HepG2 (cell line): ENCODE measurements around the gene IGLON5. TPM values are rescaled to one million over a fixed set of nuclear protein-coding genes. Genes with fewer than 3 reads are reported as not detected.

Experiments used
- CC2D1A ChIP-seq: sonication (generic); formaldehyde crosslinking; IDR thresholded peaks from 2 replicates; pipeline ENCODE4 v1.8.1; 2023; ENCODE audit warnings: mild to moderate bottlenecking, missing genetic modification reagents
- ERF ChIP-seq: IDR thresholded peaks from 2 replicates; pipeline ENCODE4 v1.6.1; 2018; ENCODE audit warnings: missing biosample characterization, missing genetic modification reagents
- HOXA5 ChIP-seq: sonication (generic); formaldehyde crosslinking; IDR thresholded peaks from 2 replicates; pipeline ENCODE4 v1.4.0; 2020; ENCODE audit warnings: missing genetic modification reagents
- IKZF1 ChIP-seq: fragments of 450-650 bp; IDR thresholded peaks from 2 replicates; pipeline ENCODE4 v1.7.1; 2016
- JUN ChIP-seq: sonication (generic); formaldehyde crosslinking; IDR thresholded peaks from 2 replicates; pipeline ENCODE4 v1.4.0; 2020; ENCODE audit warnings: mild to moderate bottlenecking, missing genetic modification reagents
- MED13 ChIP-seq: sonication (generic); formaldehyde crosslinking; IDR thresholded peaks from 2 replicates; pipeline ENCODE4 v1.5.0; 2020; ENCODE audit warnings: missing genetic modification reagents
- MXD4 ChIP-seq: IDR thresholded peaks from 2 replicates; pipeline ENCODE4 v1.6.1; 2016; ENCODE audit warnings: mild to moderate bottlenecking, missing biosample characterization, missing genetic modification reagents
- NFATC3 ChIP-seq: sonication (generic); formaldehyde crosslinking; IDR thresholded peaks from 2 replicates; pipeline ENCODE4 v1.5.1; 2020; ENCODE audit warnings: mild to moderate bottlenecking, missing genetic modification reagents
- NR2F6 ChIP-seq, 2 experiments: IDR thresholded peaks; 2 replicates each; pipeline ENCODE4 v1.6.1; 2016; ENCODE audit warnings: antibody characterized with exemption in 1 of 2, mild to moderate bottlenecking in 1 of 2
- SETDB1 ChIP-seq: sonication (generic); formaldehyde crosslinking; IDR thresholded peaks from 2 replicates; pipeline ENCODE4 v1.5.1; 2020; ENCODE audit warnings: missing genetic modification reagents, mild to moderate bottlenecking, borderline replicate concordance
- SKI ChIP-seq: fragments of 450-650 bp; IDR thresholded peaks from one replicate; pipeline ENCODE4 v1.6.1; 2018; ENCODE audit warnings: mild to moderate bottlenecking; ENCODE audit not compliant: partially characterized antibody
- SP1 ChIP-seq, 2 experiments: fragments of 450-650 bp in 1 of 2; sonication (generic) in 1 of 2; formaldehyde crosslinking in 1 of 2; IDR thresholded peaks; 2 replicates each; pipeline versions ENCODE4 v1.4.0 to v1.6.1; 2016 to 2020; ENCODE audit warnings: missing genetic modification reagents in 1 of 2
- SRSF1 ChIP-seq: fragments of 200-400 bp; formaldehyde crosslinking; optimal IDR thresholded peaks from 2 replicates; pipeline ENCODE3; 2017; ENCODE audit warnings: mild to moderate bottlenecking, low read depth, low read length, moderate library complexity
- ZFP41 ChIP-seq: sonication (generic); formaldehyde crosslinking; IDR thresholded peaks from 2 replicates; pipeline ENCODE4 v1.4.0; 2020; ENCODE audit warnings: mild to moderate bottlenecking, missing genetic modification reagents, borderline replicate concordance
- ZNF10 ChIP-seq: sonication (generic); formaldehyde crosslinking; IDR thresholded peaks from 2 replicates; pipeline ENCODE4 v1.4.0; 2020; ENCODE audit warnings: mild to moderate bottlenecking, low read depth, missing genetic modification reagents, borderline replicate concordance
- ZNF3 ChIP-seq: IDR thresholded peaks from 2 replicates; pipeline ENCODE4 v1.7.0; 2017; ENCODE audit warnings: inconsistent platforms
- ZNF709 ChIP-seq: sonication (generic); formaldehyde crosslinking; IDR thresholded peaks from 2 replicates; pipeline ENCODE4 v1.5.0; 2020; ENCODE audit warnings: mild to moderate bottlenecking, missing genetic modification reagents
- ZNF839 ChIP-seq: sonication (generic); formaldehyde crosslinking; IDR thresholded peaks from 2 replicates; pipeline ENCODE4 v1.4.0; 2020; ENCODE audit warnings: missing genetic modification reagents, mild to moderate bottlenecking, borderline replicate concordance
- ZNF841 ChIP-seq: sonication (generic); formaldehyde crosslinking; IDR thresholded peaks from 2 replicates; pipeline ENCODE4 v1.8.1; 2023; ENCODE audit warnings: missing genetic modification reagents, borderline replicate concordance
- polyA plus RNA-seq, 8 experiments: library from polyadenylated mRNA; depleted of rRNA in 3 of 8; stranded (reverse) in 7 of 8; unstranded in 1 of 8; fragments of >200 nt; fragmentation: Illumina TruSeq in 4 of 8; extraction: Trizol in 4 of 8; gene quantifications; 2 replicates each; pipeline versions ENCODE4 v1.2.1 to v1.2.3, GENCODE V29; 2011 to 2016; ENCODE audit warnings: low read depth in 4 of 8, missing spikeins in 1 of 8, mixed read lengths in 1 of 8; ENCODE audit not compliant: insufficient read depth in 1 of 8
- total RNA-seq, 5 experiments: library from RNA; depleted of rRNA; stranded (reverse); fragments of >200 nt; fragmentation: Illumina TruSeq; extraction: Trizol; gene quantifications; 2 replicates each; pipeline ENCODE4 v1.2.3, GENCODE V29; 2016; ENCODE audit warnings: low read depth in 1 of 5
- TF ChIP-seq, protein P1 (sequence below): sonication (generic); formaldehyde crosslinking; IDR thresholded peaks from 2 replicates; pipeline ENCODE4 v1.9.0; 2022; ENCODE audit warnings: missing genetic modification reagents, mild to moderate bottlenecking, borderline replicate concordance
- TF ChIP-seq, protein P2 (sequence below): sonication (generic); formaldehyde crosslinking; IDR thresholded peaks from 2 replicates; pipeline ENCODE4 v1.4.0; 2020; ENCODE audit warnings: missing genetic modification reagents
- TF ChIP-seq, protein P3 (sequence below): sonication (generic); formaldehyde crosslinking; IDR thresholded peaks from 2 replicates; pipeline ENCODE4 v1.8.1; 2023; ENCODE audit warnings: mild to moderate bottlenecking, missing genetic modification reagents, borderline replicate concordance
- TF ChIP-seq, protein P4 (sequence below): sonication (generic); formaldehyde crosslinking; IDR thresholded peaks from 2 replicates; pipeline ENCODE4 v1.5.0; 2020; ENCODE audit warnings: missing genetic modification reagents

IGLON5 gene
- total and polyA plus RNA-seq, 2 of the 13 experiments (the other 11 are each of a cell fraction or from before 2014, with no cell fraction given), result 0.04 to 5.7 TPM

DNA sequence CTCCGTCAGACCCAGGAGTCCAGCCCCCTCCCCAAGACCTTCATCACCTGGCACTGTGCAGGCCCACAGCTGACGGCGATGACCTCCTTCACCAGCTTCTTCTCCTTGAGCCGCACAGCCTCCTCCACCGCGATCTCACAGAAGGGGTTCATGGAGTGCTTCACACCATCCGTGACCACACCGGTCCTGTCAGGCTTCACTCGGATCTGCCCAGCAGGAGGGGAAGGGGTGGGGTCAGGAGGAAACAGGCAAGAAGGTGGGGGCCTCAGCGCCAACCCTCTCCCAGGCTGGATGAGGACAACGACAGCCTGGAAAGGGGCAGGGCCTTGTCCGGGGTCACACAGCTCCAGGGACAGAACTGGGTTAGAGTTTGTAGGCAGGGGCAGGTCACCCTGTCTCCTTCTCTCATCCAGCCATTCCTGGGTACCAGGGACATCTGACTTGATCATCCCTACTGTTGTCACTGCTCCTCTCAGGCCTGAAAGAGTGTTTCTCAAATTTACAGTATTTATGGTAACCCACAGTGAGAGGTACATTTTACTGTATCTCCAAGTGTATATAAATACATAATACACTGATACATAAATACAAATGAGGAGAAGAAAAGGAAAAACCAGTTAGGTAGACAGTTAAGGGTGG is 42.8 kb downstream of the IGLON5 start (continued):
- TF ChIP-seq, protein P1, sequence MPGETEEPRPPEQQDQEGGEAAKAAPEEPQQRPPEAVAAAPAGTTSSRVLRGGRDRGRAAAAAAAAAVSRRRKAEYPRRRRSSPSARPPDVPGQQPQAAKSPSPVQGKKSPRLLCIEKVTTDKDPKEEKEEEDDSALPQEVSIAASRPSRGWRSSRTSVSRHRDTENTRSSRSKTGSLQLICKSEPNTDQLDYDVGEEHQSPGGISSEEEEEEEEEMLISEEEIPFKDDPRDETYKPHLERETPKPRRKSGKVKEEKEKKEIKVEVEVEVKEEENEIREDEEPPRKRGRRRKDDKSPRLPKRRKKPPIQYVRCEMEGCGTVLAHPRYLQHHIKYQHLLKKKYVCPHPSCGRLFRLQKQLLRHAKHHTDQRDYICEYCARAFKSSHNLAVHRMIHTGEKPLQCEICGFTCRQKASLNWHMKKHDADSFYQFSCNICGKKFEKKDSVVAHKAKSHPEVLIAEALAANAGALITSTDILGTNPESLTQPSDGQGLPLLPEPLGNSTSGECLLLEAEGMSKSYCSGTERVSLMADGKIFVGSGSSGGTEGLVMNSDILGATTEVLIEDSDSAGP (CRISPR knock-in tag), result peak; percentile 60; the same call in 1 of the 2 replicates
- no peak for TF ChIP-seq HOXA5
- TF ChIP-seq ZFP41 (CRISPR knock-in tag), result no peak
- TF ChIP-seq ZNF3 (CRISPR knock-in tag), result no peak; the same call in 1 of the 2 replicates
- no peak for TF ChIP-seq SP1 (IDR thresholded peaks at IDR 0.05)
- TF ChIP-seq SP1 (CRISPR knock-in tag; IDR thresholded peaks at IDR 0.05), result peak; percentile 38; the same call in 1 of the 2 replicates
- TF ChIP-seq CC2D1A (CRISPR knock-in tag), result 0 out of 2 replicates have a peak, but pooled peaks have one; percentile 33
- no peak for TF ChIP-seq SRSF1
- no peak for TF ChIP-seq ZNF841 (CRISPR knock-in tag)
- TF ChIP-seq MED13, result no peak
- TF ChIP-seq, protein P2, sequence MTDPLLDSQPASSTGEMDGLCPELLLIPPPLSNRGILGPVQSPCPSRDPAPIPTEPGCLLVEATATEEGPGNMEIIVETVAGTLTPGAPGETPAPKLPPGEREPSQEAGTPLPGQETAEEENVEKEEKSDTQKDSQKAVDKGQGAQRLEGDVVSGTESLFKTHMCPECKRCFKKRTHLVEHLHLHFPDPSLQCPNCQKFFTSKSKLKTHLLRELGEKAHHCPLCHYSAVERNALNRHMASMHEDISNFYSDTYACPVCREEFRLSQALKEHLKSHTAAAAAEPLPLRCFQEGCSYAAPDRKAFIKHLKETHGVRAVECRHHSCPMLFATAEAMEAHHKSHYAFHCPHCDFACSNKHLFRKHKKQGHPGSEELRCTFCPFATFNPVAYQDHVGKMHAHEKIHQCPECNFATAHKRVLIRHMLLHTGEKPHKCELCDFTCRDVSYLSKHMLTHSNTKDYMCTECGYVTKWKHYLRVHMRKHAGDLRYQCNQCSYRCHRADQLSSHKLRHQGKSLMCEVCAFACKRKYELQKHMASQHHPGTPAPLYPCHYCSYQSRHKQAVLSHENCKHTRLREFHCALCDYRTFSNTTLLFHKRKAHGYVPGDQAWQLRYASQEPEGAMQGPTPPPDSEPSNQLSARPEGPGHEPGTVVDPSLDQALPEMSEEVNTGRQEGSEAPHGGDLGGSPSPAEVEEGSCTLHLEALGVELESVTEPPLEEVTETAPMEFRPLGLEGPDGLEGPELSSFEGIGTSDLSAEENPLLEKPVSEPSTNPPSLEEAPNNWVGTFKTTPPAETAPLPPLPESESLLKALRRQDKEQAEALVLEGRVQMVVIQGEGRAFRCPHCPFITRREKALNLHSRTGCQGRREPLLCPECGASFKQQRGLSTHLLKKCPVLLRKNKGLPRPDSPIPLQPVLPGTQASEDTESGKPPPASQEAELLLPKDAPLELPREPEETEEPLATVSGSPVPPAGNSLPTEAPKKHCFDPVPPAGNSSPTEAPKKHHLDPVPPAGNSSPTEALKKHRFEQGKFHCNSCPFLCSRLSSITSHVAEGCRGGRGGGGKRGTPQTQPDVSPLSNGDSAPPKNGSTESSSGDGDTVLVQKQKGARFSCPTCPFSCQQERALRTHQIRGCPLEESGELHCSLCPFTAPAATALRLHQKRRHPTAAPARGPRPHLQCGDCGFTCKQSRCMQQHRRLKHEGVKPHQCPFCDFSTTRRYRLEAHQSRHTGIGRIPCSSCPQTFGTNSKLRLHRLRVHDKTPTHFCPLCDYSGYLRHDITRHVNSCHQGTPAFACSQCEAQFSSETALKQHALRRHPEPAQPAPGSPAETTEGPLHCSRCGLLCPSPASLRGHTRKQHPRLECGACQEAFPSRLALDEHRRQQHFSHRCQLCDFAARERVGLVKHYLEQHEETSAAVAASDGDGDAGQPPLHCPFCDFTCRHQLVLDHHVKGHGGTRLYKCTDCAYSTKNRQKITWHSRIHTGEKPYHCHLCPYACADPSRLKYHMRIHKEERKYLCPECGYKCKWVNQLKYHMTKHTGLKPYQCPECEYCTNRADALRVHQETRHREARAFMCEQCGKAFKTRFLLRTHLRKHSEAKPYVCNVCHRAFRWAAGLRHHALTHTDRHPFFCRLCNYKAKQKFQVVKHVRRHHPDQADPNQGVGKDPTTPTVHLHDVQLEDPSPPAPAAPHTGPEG (CRISPR knock-in tag), result no peak
- no peak for TF ChIP-seq ZNF839 (CRISPR knock-in tag)
- no peak for TF ChIP-seq ZNF709 (CRISPR knock-in tag)
- no peak for TF ChIP-seq MXD4
- no peak; the same call in 1 of the 2 replicates for TF ChIP-seq NR2F6 (IDR thresholded peaks at IDR 0.05)
- peak; percentile 62 for TF ChIP-seq NR2F6 (CRISPR knock-in tag; IDR thresholded peaks at IDR 0.05)
- no peak for TF ChIP-seq ZNF10
- TF ChIP-seq, protein P3, sequence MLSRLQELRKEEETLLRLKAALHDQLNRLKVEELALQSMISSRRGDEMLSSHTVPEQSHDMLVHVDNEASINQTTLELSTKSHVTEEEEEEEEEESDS, result no peak
- TF ChIP-seq JUN (CRISPR knock-in tag), result no peak
- TF ChIP-seq SKI, result peak; percentile 19
- TF ChIP-seq NFATC3 (CRISPR knock-in tag), result no peak
- TF ChIP-seq SETDB1, result no peak
- TF ChIP-seq IKZF1, result no peak
- no peak for TF ChIP-seq ERF (CRISPR knock-in tag)
- TF ChIP-seq, protein P4, sequence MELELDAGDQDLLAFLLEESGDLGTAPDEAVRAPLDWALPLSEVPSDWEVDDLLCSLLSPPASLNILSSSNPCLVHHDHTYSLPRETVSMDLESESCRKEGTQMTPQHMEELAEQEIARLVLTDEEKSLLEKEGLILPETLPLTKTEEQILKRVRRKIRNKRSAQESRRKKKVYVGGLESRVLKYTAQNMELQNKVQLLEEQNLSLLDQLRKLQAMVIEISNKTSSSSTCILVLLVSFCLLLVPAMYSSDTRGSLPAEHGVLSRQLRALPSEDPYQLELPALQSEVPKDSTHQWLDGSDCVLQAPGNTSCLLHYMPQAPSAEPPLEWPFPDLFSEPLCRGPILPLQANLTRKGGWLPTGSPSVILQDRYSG (CRISPR knock-in tag), result no peak
